Measurements from ENCODE around the gene PRC1. TPM values are rescaled to one million over a fixed set of nuclear protein-coding genes. Genes with fewer than 3 reads are reported as not detected.
"Not testable (repeated sequence)": the region's sequence is repeated elsewhere in the genome, so short reads cannot be mapped to it uniquely, and the experiment has no call there.

The PRC1 gene
- total RNA-seq, 1 experiment from 2014 or later, result 109 TPM

GRCh38 chr15:90946538-90946937 lies 47.8 kb downstream of the PRC1 start:
- in situ Hi-C loops (cut with HindIII; ENCODE audit: low pct_unique_long_range_greater_than_20kb, low sequenced_read_pairs), result no loop called here
- DNase-seq (ENCODE audit: low read depth, low spot score), result no peak

- in situ Hi-C loops (cut with HindIII; ENCODE audit: low pct_unique_long_range_greater_than_20kb, low sequenced_read_pairs), result no loop called here
- no peak for DNase-seq (ENCODE audit: low read depth, low spot score)
Observed at GRCh38 chr15:90945091-90945490, 49.2 kb downstream of the PRC1 start.

DNA sequence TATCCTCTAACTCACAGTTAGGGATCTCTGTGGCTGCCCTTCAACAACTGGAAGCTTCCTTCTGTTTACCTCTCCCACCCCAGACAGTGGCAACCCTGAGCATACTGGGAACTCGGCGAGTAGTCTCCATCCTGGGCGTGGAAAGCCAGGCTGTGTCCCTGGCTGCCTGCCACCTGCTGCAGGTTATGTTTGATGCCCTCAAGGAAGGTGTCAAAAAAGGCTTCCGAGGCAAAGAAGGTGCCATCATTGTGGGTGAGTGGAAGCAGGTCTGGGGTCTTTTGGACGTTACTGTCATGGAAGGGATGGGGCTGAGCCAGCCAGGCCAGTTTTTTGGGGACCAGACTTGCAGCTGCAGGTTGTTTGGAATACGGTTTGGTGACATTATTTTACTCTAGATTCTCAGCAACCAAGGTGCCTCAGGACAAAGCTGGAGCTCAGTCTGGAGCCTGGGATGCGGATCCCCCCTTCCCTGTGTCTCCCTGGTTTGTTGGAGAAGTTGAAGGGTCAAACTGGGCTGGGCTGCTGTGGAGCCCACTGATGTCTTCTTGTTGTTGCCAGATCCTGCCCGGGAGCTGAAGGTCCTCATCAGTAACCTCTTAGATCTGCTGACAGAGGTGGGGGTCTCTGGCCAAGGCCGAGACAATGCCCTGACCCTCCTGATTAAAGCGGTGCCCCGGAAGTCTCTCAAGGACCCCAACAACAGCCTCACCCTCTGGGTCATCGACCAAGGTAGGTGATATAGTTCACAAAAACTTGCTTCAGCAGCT lies 51.8 kb downstream of the PRC1 start:
- in situ Hi-C loops (cut with HindIII; ENCODE audit: low pct_unique_long_range_greater_than_20kb, low sequenced_read_pairs), result no loop called here

DNA sequence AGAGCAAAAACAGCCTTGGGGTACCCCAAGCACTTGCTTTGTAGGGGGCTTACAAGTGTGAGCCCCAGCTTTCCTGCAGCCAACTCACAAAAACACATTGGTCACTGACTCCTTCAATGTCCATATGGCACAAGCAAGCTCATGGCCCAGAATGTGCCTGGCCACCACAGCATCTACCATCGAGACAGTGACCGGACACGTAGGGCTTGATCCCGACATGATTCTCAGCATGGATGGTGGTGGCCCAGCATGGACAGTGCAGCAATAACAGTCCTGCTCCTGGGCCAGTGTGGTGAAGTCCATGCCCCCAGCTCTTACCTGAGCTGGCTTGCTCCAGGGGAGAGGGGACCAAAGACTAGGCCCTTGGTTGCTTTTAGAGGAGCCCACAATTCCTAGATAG lies 53.3 kb downstream of the PRC1 start:
- no peak for DNase-seq (ENCODE audit: low read depth, low spot score)
- in situ Hi-C loops (cut with HindIII; ENCODE audit: low pct_unique_long_range_greater_than_20kb, low sequenced_read_pairs), result no loop called here

More for the DNA sequence above, 51.8 kb downstream of the PRC1 start:
- no peak for DNase-seq (ENCODE audit: low read depth, low spot score)

DNA sequence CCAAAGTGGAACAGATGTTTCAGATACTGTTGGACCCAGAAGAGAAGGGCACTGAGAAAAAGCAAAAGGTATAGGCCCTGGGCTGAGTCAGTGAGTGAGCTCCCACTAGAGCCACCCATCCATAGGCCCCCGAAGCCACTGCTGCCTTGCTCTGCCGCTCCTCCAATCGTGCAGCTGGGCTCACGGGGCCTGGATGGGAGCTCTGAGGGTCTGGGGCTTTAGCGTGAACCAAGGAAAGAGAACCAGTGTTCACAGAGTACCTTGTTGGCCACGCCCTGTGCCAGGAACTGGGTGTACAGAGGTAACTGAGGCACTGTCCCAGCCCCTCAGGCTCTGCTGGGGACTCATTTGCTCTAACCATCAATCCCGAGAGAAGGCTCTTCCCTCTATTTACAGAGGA lies 54.6 kb downstream of the PRC1 start:
- in situ Hi-C loops (cut with HindIII; ENCODE audit: low pct_unique_long_range_greater_than_20kb, low sequenced_read_pairs), result no loop called here
- no peak for DNase-seq (ENCODE audit: low read depth, low spot score)

DNA sequence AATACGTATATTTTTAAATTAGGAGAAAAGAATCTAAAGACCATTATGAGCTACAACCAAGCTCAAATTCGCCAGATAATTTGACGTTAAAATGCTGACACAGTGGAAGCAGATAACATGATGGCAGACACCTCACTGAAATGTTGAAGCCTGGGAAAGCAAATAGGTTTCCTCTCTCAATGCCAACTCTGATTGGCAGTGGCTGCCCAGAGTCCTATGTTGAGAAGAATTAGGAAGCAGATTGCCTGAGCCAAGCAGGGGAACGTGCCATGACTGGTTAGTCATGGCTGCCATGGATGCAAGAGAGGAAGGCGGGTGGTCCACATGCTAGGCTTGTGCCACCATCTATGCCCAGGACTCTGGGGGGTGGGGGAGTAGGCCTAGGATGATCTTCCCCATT lies 56.1 kb downstream of the PRC1 start:
- DNase-seq (ENCODE audit: low read depth, low spot score), result no peak
- in situ Hi-C loops (cut with HindIII; ENCODE audit: low pct_unique_long_range_greater_than_20kb, low sequenced_read_pairs), result no loop called here

DNA sequence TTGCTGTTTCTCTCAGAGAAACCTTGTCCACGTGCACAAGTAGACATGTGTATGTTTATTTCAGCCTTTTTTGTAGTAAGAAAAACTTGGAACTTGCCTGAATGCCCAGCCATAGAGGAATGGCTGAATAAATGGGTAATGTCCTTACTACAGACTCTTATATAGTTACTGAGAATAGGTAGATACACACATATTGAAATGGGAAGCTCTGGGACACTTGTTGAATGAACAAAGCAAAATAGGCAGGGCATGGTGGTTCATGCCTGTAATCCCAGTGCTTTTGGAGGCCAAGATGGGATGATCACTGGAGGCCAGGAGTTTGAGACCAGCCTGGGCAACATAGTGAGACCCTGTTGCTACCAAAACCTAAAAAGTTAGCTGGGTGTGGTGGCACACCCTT lies 57.5 kb downstream of the PRC1 start:
- in situ Hi-C loops (cut with HindIII; ENCODE audit: low pct_unique_long_range_greater_than_20kb, low sequenced_read_pairs), result no loop called here

DNA sequence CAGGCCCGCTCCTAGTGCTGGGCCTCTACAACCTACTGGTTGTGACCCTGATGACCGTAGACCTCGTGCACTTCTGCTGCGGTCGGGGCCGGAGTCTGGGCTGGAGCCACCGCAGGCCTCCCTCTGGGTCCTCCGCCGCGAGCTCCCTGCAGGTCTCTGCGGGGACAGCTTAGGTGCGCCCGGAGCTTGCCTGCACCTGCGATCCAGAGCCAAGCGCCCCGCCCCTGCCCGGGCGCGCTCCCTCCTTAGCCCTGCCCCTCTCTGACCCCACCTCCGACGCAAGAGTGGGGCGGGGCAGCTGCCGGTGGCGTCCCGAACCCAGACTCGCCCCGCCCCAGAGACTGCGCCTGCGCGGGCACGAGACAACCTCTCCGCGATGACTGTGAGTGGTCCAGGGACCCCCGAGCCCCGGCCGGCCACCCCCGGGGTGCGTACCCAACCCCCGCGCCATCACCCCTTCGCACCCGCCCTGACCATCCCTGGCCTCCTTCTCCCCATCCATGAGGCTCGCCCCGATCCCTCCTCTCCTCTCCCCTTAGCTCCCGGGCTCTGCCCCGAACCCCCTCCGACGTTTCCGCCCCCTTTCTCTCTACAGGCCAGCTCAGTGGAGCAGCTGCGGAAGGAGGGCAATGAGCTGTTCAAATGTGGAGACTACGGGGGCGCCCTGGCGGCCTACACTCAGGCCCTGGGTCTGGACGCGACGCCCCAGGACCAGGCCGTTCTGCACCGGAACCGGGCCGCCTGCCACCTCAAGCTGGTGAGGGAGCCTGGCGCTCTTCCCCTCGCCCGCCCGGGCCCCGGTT lies 59.2 kb downstream of the PRC1 start, which contains the start of gene UNC45A:
TSS of gene UNC45A (plus strand) at position 337 of the 803 bp plus-strand sequence. CDS start at position 377, 40 bp downstream.
- in situ Hi-C loops (cut with HindIII; ENCODE audit: low pct_unique_long_range_greater_than_20kb, low sequenced_read_pairs), result no loop called here

More for the DNA sequence above, 57.5 kb downstream of the PRC1 start:
- DNase-seq (ENCODE audit: low read depth, low spot score), result no peak

GRCh38 chr15:90934256-90934948 lies 59.9 kb downstream of the PRC1 start:
- in situ Hi-C loops (cut with HindIII; ENCODE audit: low pct_unique_long_range_greater_than_20kb, low sequenced_read_pairs), result no loop called here
- DNase-seq (ENCODE audit: low read depth, low spot score), result peak; percentile 86

More for the DNA sequence above, 59.2 kb downstream of the PRC1 start, which contains the start of gene UNC45A:
- DNase-seq (ENCODE audit: low read depth, low spot score), result peak; percentile 85

DNA sequence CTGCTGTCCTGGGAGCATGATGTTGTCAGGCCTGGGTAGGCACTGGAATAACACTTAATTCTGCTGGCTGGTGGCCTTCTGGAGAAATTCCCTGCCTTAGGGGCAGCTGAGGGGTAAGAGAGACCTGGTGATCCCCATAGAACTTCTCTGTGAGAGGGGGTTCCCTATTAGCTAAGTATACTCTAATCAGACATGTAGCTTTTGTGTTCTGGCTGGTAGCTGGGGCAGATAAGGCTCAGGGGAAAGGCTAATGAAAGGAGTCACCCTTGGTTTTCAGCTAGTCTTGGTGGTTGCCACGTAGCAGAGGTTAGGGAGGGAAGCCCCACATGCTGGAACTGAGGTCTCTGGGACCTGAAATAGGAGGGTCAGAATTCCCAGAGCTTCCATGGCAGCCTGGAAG lies 61.0 kb downstream of the PRC1 start:
- in situ Hi-C loops (cut with HindIII; ENCODE audit: low pct_unique_long_range_greater_than_20kb, low sequenced_read_pairs), result no loop called here
- no peak for DNase-seq (ENCODE audit: low read depth, low spot score)

DNA sequence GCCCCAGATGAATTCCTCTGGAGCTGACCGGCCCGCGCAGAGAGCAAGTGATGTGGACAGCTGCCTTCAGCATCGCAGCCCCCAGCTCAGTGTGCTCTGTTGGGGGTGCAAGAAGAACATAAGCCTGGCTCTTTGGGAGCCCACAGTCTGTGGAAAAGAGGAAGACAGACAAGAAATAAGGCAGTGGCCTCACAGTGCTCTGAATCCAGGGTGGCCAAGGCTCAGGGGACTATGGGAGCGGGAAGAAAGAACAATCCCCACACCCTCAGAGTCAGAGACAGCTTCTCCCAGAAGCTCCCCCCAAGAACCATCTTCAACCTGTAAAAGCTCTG lies 61.7 kb downstream of the PRC1 start:
- in situ Hi-C loops (cut with HindIII; ENCODE audit: low pct_unique_long_range_greater_than_20kb, low sequenced_read_pairs), result no loop called here

DNA sequence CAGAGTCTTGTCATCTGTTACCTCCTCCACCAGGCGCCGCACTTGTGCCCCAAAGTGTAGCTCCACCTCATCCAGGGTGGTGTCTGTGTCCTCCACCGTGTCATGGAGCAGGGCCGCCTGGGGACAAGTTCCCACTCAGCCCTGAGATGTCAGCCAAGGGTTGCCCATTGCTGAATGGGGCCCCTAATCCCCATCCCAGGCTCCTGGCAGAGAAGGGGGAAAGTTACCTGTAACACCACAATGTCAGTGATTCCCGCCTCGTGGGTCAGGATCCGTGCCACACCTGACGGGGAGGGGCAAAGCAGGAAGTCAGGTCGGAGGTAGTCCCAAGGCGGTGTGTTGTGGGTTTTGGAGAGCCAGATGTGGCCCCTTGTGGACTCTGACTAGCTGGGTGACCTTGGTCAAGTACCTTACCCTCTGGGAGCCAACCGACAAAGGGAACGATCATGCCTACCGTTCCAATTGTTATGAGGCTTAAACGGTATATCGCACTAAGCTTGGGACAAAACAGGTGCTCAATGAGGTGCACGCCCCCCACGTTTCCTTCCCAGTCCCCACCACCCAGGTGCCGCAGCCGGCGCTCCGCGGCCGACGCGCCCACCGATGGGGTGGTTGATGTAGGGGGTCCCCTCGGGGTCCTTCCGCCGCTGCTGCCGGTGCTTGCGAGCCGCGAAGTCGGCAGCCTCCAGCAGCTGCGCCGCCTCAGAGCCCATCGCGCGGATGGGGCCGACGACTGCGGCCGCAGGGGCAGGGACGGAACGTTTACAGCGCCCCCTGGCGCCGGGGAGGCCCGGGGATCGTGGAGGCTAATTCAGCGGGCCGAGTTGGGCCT lies 62.3 kb downstream of the PRC1 start, which contains the start of gene HDDC3:
TSS of gene HDDC3 (minus strand) at position 722 of the 832 bp plus-strand sequence. CDS start at position 713, 9 bp downstream.
- peak; percentile 80 for DNase-seq (ENCODE audit: low read depth, low spot score)
- in situ Hi-C loops (cut with HindIII; ENCODE audit: low pct_unique_long_range_greater_than_20kb, low sequenced_read_pairs), result no loop called here

More for the DNA sequence above, 61.7 kb downstream of the PRC1 start:
- no peak for DNase-seq (ENCODE audit: low read depth, low spot score)

DNA sequence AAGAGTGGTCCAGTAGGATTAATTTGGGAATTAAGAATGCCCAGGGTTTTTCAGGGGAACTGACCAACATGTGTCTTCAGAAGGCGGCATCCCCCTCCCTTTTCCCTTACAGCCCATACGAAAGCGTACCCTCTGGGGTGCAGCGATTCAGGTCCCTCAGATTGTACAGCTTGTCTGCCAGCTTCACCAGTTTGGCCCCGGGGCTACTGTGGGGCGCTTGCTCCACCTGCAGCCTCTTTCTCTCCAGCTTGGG lies 62.8 kb downstream of the PRC1 start:
- no peak for DNase-seq (ENCODE audit: low read depth, low spot score)

DNA sequence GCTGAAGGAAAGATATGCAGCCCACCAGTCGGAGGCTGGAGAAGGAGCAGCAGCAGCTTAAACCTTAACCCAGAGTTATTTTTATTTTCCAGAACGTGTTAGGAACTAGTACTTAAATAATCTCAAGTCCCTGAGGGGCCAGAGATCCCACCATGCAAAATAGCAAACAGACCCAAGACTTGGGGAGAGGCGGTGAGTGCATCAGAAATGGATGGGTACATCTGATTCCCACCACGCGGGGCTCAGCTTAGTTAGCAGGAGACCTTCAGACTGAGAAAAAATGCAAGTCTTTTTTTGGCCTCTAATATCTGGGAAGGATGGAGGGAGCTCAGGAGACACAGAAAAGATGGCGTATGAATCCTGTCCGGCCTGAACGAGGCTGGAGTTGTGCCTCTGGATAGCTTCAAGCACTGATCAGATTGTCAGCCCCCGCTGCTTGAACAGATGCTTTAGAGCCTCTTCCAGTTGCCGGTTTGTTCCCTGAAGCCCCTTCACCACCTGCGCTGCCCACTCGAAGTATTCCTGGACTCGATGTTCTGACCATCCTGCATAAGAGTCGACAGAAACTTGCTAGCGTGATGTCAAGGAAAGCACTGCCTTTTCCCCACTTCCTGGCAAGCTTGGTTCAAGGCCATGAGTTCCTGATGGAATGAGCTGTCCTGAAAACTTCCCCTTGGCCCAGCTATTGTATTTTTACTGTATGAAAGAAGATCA lies 63.3 kb downstream of the PRC1 start:
- in situ Hi-C loops (cut with HindIII; ENCODE audit: low pct_unique_long_range_greater_than_20kb, low sequenced_read_pairs), result no loop called here
- DNase-seq (ENCODE audit: low read depth, low spot score), result no peak

More for the DNA sequence above, 62.8 kb downstream of the PRC1 start:
- in situ Hi-C loops (cut with HindIII; ENCODE audit: low pct_unique_long_range_greater_than_20kb, low sequenced_read_pairs), result no loop called here

- no peak for DNase-seq (ENCODE audit: low read depth, low spot score)
- in situ Hi-C loops (cut with HindIII; ENCODE audit: low pct_unique_long_range_greater_than_20kb, low sequenced_read_pairs), result no loop called here
Observed at GRCh38 chr15:90929246-90930019, 64.9 kb downstream of the PRC1 start.

- in situ Hi-C loops (cut with HindIII; ENCODE audit: low pct_unique_long_range_greater_than_20kb, low sequenced_read_pairs); DNase-seq (ENCODE audit: low read depth, low spot score): not testable (repeated sequence)
Observed at GRCh38 chr15:90928106-90928505, 66.2 kb downstream of the PRC1 start.

All from SK-MEL-5 (cell line).